Activated T-cell treated with anti-CD3 and anti-CD28 coated beads, Interleukin-2, amount 50 U/mL, for 72 hours (primary cell): ENCODE measurements around the gene EPHA4. TPM values are rescaled to one million over a fixed set of nuclear protein-coding genes. Genes with fewer than 3 reads are reported as not detected.

ENCODE experiments used
- ATAC-seq, 2 donors: fragments of 150-1000 bp; cut with Tn5 transposase; replicated peaks in 1 of 2; 2 replicates each; pipeline ENCODE4 v1.10.0; 2021; ENCODE audit warnings: moderate library complexity in 2 of 2, mild to moderate bottlenecking in 1 of 2
- DNase-seq, 2 donors: peaks; one replicate each; pipeline ENCODE4 v3.0.0; 2021 to 2022; ENCODE audit warnings: mixed read lengths in 1 of 2
- H3K27ac Mint-ChIP-seq: one replicate; pipeline ENCODE4 v1.8.0; 2022; ENCODE audit warnings: mild to moderate bottlenecking, moderate library complexity, mixed read lengths
- H3K27me3 Mint-ChIP-seq: one replicate; pipeline ENCODE4 v1.8.0; 2022; ENCODE audit warnings: low read depth, mixed read lengths
- H3K36me3 Mint-ChIP-seq, 2 donors: one replicate each; pipeline ENCODE4 v1.8.0; 2022; ENCODE audit warnings: mixed read lengths in 2 of 2, mild to moderate bottlenecking in 1 of 2; ENCODE audit not compliant: insufficient read depth in 2 of 2
- H3K4me1 Mint-ChIP-seq: one replicate; pipeline ENCODE4 v1.8.0; 2022; ENCODE audit warnings: low read depth, mixed read lengths
- H3K4me3 Mint-ChIP-seq, 2 donors: one replicate each; pipeline ENCODE4 v1.8.0; 2022; ENCODE audit warnings: mild to moderate bottlenecking in 2 of 2, mixed read lengths in 2 of 2, moderate library complexity in 2 of 2
- H3K9me3 Mint-ChIP-seq, 2 donors: one replicate each; pipeline ENCODE4 v1.8.0; 2022; ENCODE audit warnings: mixed read lengths in 2 of 2
- total RNA-seq, 2 donors: library from RNA; stranded (reverse); gene quantifications; one replicate each; pipeline ENCODE4 v1.2.3, GENCODE V29; 2022

EPHA4 gene
- total RNA-seq, 2 donors from 2014 or later, result 3.4 to 6.6 TPM

- Mint-ChIP-seq H3K36me3 (no peaks in the 10 kb centered on the region), H3K9me3 (no peaks in the 10 kb centered on the region), H3K4me3 (no peak overlapping the region), H3K27me3 (peaks cover 14% of the 10 kb centered on the region), H3K4me1 (no peaks in the 10 kb centered on the region), H3K27ac (no peak overlapping the region)
- no peak for ATAC-seq
- no peak for DNase-seq
Observed at GRCh38 chr2:221596192-221596591, 24.1 kb upstream of the EPHA4 start.

- DNase-seq (no peak), ATAC-seq (no peak)
- no peak overlapping the region for H3K27ac Mint-ChIP-seq
- peaks cover 8% of the 10 kb centered on the region for H3K27me3 Mint-ChIP-seq
- no peaks in the 10 kb centered on the region for H3K9me3 Mint-ChIP-seq
- H3K36me3 Mint-ChIP-seq, result no peaks in the 10 kb centered on the region
- no peak overlapping the region for H3K4me3 Mint-ChIP-seq
- H3K4me1 Mint-ChIP-seq, result no peaks in the 10 kb centered on the region
Observed at GRCh38 chr2:221590861-221591365, 18.8 kb upstream of the EPHA4 start.

GRCh38 chr2:221589696-221590095 is 17.6 kb upstream of the EPHA4 start:
- Mint-ChIP-seq H3K27me3 (peaks cover 15% of the 10 kb centered on the region), H3K4me1 (no peaks in the 10 kb centered on the region), H3K4me3 (no peak overlapping the region), H3K36me3 (no peaks in the 10 kb centered on the region), H3K9me3 (no peaks in the 10 kb centered on the region), H3K27ac (no peak overlapping the region)
- no peak for DNase-seq
- no peak for ATAC-seq

DNA sequence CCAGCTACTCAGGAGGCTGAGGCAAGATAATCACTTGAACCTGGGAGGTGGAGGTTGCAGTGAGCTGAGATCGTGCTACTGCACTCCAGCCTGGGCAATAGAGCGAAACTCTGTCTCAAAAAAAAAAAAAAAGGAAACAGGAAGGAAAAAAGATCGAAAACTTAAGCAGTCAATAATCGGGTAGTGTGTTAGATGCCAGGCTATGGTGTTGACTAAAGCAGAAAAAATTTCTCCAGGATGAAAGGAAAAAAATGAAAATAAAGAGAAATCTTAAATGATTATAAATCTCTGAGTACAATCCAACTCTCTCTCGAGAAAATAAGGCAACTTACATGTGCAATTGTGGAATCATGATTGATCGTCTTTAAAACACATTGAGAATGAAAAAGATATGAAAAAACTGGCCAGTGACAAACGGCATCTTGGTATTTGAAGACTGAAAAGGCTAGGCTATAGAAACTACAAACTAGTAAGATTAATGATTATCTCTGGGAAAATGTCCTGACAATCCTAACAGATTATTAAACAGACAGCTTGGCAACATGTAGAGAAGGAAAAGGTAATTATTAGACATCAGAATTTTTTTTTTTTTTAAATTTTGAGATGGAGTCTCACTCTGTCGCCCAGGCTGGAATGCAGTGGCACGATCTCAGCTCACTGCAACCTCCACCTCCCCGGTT is 16.3 kb upstream of the EPHA4 start:
- ATAC-seq (no peak), DNase-seq (no peak)
- Mint-ChIP-seq H3K36me3 (no peaks in the 10 kb centered on the region), H3K27me3 (peaks cover 22% of the 10 kb centered on the region), H3K4me3 (no peak overlapping the region), H3K27ac (no peak overlapping the region), H3K4me1 (no peaks in the 10 kb centered on the region), H3K9me3 (no peaks in the 10 kb centered on the region)

DNA sequence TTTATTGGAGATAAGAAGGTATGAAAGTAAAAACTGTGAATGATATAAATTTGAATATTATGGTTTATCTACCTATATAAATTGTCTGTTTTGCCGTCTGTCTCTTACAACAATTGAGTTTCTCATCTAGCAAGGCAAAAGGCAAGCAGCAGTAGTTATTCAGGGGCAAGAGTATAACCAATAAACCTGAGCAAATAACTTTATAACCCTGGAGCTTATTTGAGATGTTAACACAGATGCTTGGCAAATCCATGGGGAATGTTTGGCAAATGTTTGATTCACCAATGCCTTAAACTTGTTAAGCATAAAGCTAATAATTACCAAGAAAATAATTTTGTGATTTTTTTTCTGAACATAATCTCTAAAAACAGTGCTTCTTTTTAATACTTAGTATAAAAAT is 9.9 kb upstream of the EPHA4 start:
- Mint-ChIP-seq H3K27ac (no peak overlapping the region), H3K36me3 (no peaks in the 10 kb centered on the region), H3K4me3 (no peak overlapping the region), H3K4me1 (no peaks in the 10 kb centered on the region), H3K9me3 (no peaks in the 10 kb centered on the region), H3K27me3 (peaks cover 40% of the 10 kb centered on the region)
- DNase-seq, result no peak
- ATAC-seq, result no peak

GRCh38 chr2:221574231-221574570 is 2.1 kb upstream of the EPHA4 start:
- Mint-ChIP-seq H3K4me1 (peaks cover 25% of the 10 kb centered on the region), H3K4me3 (peak overlapping the region; percentile 86 to 98), H3K36me3 (peaks cover 5 to 8% of the 10 kb centered on the region in 2 donors), H3K27ac (no peak overlapping the region), H3K9me3 (no peaks in the 10 kb centered on the region), H3K27me3 (peaks cover 64% of the 10 kb centered on the region)
- DNase-seq, result no peak
- no peak for ATAC-seq

- ATAC-seq (peak; percentile 56), DNase-seq (peak; percentile 81 to 87)
- H3K9me3 Mint-ChIP-seq, result no peaks in the 10 kb centered on the region
- peaks cover 66% of the 10 kb centered on the region for H3K27me3 Mint-ChIP-seq
- peaks cover 25% of the 10 kb centered on the region for H3K4me1 Mint-ChIP-seq
- peak overlapping the region; percentile 86 to 98 for H3K4me3 Mint-ChIP-seq
- peaks cover 5 to 8% of the 10 kb centered on the region in 2 donors for H3K36me3 Mint-ChIP-seq
- peak overlapping the region; percentile 30 for H3K27ac Mint-ChIP-seq
Observed at GRCh38 chr2:221573430-221574230, 1.5 kb upstream of the EPHA4 start.

DNA sequence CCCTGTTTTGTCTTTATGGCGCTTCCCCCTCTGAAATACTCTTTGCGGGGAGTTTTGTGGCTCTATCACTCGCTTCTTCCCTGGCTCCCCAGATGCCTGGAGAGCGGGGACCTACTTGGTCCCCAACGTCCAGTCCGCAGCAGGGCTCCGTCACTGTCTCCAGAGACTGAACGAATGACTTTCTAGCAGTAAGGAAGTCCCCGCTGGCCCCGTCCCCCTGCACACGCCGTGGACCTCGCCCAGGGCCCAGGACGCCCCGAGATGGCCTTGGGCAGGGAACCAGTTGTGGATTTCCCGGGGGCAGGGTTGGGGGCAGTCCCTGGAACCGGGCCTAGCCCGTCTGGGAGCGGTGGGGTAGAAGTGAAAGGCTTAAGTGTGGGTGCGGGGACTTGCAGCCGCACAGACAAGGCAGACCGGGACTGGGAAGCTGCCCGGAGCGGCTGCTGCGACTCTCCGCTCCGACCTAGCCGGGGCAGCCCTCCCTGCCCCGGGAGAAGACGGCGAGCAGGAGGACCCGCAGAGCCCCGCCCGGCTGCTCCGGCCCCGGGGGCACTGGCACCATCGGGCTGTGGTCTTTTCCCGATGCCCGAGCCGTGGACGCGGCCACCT is 821 bp upstream of the EPHA4 start:
- ATAC-seq, result peak; percentile 32 to 42
- Mint-ChIP-seq H3K36me3 (peaks cover 5 to 8% of the 10 kb centered on the region in 2 donors), H3K27me3 (peaks cover 72% of the 10 kb centered on the region), H3K27ac (no peak overlapping the region), H3K4me3 (peak overlapping the region; percentile 75 to 98), H3K4me1 (peaks cover 25% of the 10 kb centered on the region), H3K9me3 (no peaks in the 10 kb centered on the region)
- peak; percentile 31 to 38 for DNase-seq

GRCh38 chr2:221571551-221572218 is 419 bp downstream of the EPHA4 start:
- H3K9me3 Mint-ChIP-seq, result no peaks in the 10 kb centered on the region
- H3K27me3 Mint-ChIP-seq, result peaks cover 61% of the 10 kb centered on the region
- DNase-seq, result peak in 1 of 2 donors; percentile 21

GRCh38 chr2:221571025-221571550 is 1.0 kb downstream of the EPHA4 start:
- Mint-ChIP-seq H3K36me3 (peaks cover 5 to 8% of the 10 kb centered on the region in 2 donors), H3K4me1 (peaks cover 25% of the 10 kb centered on the region), H3K9me3 (no peaks in the 10 kb centered on the region), H3K4me3 (peak overlapping the region; percentile 75 to 98), H3K27ac (no peak overlapping the region), H3K27me3 (peaks cover 56% of the 10 kb centered on the region)
- DNase-seq (peak; percentile 37 to 39), ATAC-seq (peak; percentile 16 to 21)

More at GRCh38 chr2:221571551-221572218, 419 bp downstream of the EPHA4 start:
- peak overlapping the region; percentile 21 for H3K27ac Mint-ChIP-seq
- peaks cover 5 to 8% of the 10 kb centered on the region in 2 donors for H3K36me3 Mint-ChIP-seq
- peak; percentile 16 to 18 for ATAC-seq
- H3K4me3 Mint-ChIP-seq, result peak overlapping the region; percentile 75 to 98
- peaks cover 25% of the 10 kb centered on the region for H3K4me1 Mint-ChIP-seq

DNA sequence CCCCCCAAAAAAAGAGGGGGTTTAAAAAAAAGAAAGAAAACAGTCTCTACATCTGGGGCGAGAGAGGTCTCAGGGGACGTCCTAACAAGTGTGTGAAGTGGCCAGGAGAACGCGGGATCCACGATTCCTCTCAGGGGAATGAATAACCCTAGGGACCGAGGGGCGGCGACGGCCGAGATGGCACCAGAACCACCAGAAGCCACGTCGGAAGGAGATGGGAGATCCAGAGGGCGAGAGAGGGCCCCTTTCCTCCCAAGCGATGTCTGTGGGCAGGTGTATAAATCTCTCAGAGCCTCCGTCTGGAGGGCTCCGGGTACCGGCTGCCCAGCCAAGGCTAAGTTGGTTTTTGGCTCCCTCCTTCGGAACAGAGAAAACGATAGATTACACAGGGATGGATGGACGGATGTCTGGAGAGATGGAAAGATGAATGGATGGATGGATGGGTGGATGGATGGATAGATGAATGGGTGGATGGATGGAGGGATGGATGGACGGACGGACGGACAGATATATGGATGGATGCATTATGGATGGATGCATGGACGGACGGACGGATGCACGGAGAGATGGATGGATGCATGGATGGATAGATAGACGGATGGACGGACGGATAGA is 1.7 kb downstream of the EPHA4 start:
- peaks cover 53% of the 10 kb centered on the region for H3K27me3 Mint-ChIP-seq
- H3K27ac Mint-ChIP-seq, result no peak overlapping the region
- DNase-seq, result peak; percentile 12 to 18
- H3K9me3 Mint-ChIP-seq, result no peaks in the 10 kb centered on the region
- H3K36me3 Mint-ChIP-seq, result peaks cover 5 to 8% of the 10 kb centered on the region in 2 donors
- H3K4me3 Mint-ChIP-seq, result peak overlapping the region; percentile 75 to 98
- no peak for ATAC-seq
- H3K4me1 Mint-ChIP-seq, result peaks cover 25% of the 10 kb centered on the region

- no peak overlapping the region for H3K27ac Mint-ChIP-seq
- DNase-seq, result no peak
- H3K27me3 Mint-ChIP-seq, result peaks cover 48% of the 10 kb centered on the region
- H3K4me3 Mint-ChIP-seq, result peak overlapping the region; percentile 75 to 98
- no peak for ATAC-seq
- H3K9me3 Mint-ChIP-seq, result no peaks in the 10 kb centered on the region
- peaks cover 5 to 8% of the 10 kb centered on the region in 2 donors for H3K36me3 Mint-ChIP-seq
- H3K4me1 Mint-ChIP-seq, result peaks cover 25% of the 10 kb centered on the region
Observed at GRCh38 chr2:221569871-221570270, 2.2 kb downstream of the EPHA4 start.
